ENCODE measurements around the gene SETD9. TPM values are rescaled to one million over a fixed set of nuclear protein-coding genes. Genes with fewer than 3 reads are reported as not detected.
A peak's percentile ranks its signal among the peaks of the same experiment; 100 is the strongest.

Gene SETD9
- polyA plus RNA-seq, 3 donors = 5.8 to 24.8 (median 7.8) TPM

- no peak for DNase-seq
- Mint-ChIP-seq H3K9me3 (no peaks in the 10 kb centered on the region), H3K27me3 (ENCODE audit: low read depth in 3 of 3) (peaks cover 0 to 2% (median 0%) of the 10 kb centered on the region in 3 donors), H3K4me1 (no peaks in the 10 kb centered on the region), H3K4me3 (no peak overlapping the region), H3K27ac (peak overlapping the region in 1 of 7 donors; percentile 1), H3K36me3 (peaks cover 39 to 55% of the 10 kb centered on the region in 2 donors)
- WGBS (ENCODE audit: insufficient coverage) = no CpG with 5 or more reads among the region's 1 CpG
- H3K4me3 ChIP-seq (replicated peaks in 1 of 3; ENCODE audit: low read depth in 2 of 3, low read length in 3 of 3) = no peak overlapping the region
- no peak overlapping the region for H3K4me2 ChIP-seq (replicated peaks; ENCODE audit: extremely low read depth, low read length, poor library complexity, severe bottlenecking)
- no peak overlapping the region for H2AFZ ChIP-seq (ENCODE audit: insufficient read depth, low read depth, low read length, poor library complexity, severe bottlenecking)
- H3K9ac ChIP-seq (ENCODE audit: insufficient read depth, low read length, poor library complexity, severe bottlenecking) = no peak overlapping the region
- intact Hi-C loops (cut with micrococcal nuclease) = no loop called here
- no peaks in the 10 kb centered on the region for H3K79me2 ChIP-seq (ENCODE audit: insufficient read depth, low read length)
- peaks cover 26 to 44% of the 10 kb centered on the region in 2 donors for H3K36me3 ChIP-seq (replicated peaks in 1 of 2; ENCODE audit: control insufficient read depth in 1 of 2, insufficient read depth in 2 of 2, low read length in 2 of 2)
- no peaks in the 10 kb centered on the region for H3K27me3 ChIP-seq (ENCODE audit: control insufficient read depth in 2 of 2, insufficient read depth in 2 of 2, low read length in 2 of 2)
- H3K9me3 ChIP-seq (replicated peaks in 1 of 2; ENCODE audit: control insufficient read depth in 1 of 2, insufficient read depth in 1 of 2, low read length in 2 of 2) = no peaks in the 10 kb centered on the region
- no peak for TF ChIP-seq CTCF (IDR thresholded peaks at IDR 0.05)
- H3K27ac ChIP-seq (ENCODE audit: low read depth in 1 of 2, low read length in 2 of 2) = no peak overlapping the region
- H4K20me1 ChIP-seq (ENCODE audit: insufficient read depth, low read length) = no peaks in the 10 kb centered on the region
- H3K4me1 ChIP-seq (ENCODE audit: control insufficient read depth in 1 of 2, insufficient read depth in 2 of 2, low read length in 2 of 2) = no peaks in the 10 kb centered on the region
Measured at GRCh38 chr5:56919942-56920662, 10.7 kb downstream of the SETD9 start.

GRCh38 chr5:56922922-56923321 lies 13.5 kb downstream of the SETD9 start:
- Mint-ChIP-seq H3K27me3 (ENCODE audit: low read depth in 3 of 3) (peaks cover 0 to 2% (median 0%) of the 10 kb centered on the region in 3 donors), H3K36me3 (peaks cover 56 to 71% of the 10 kb centered on the region in 2 donors), H3K4me1 (no peaks in the 10 kb centered on the region), H3K9me3 (peaks cover 0 to 2% (median 0%) of the 10 kb centered on the region in 7 donors), H3K27ac (no peak overlapping the region), H3K4me3 (no peak overlapping the region)
- intact Hi-C loops (cut with micrococcal nuclease) = no loop called here
- no peaks in the 10 kb centered on the region for H3K27me3 ChIP-seq (ENCODE audit: control insufficient read depth in 2 of 2, insufficient read depth in 2 of 2, low read length in 2 of 2)
- WGBS (ENCODE audit: insufficient coverage) = 100% methylated on average over 3 of the region's 6 CpGs
- peaks cover 48 to 71% of the 10 kb centered on the region in 2 donors for H3K36me3 ChIP-seq (replicated peaks in 1 of 2; ENCODE audit: control insufficient read depth in 1 of 2, insufficient read depth in 2 of 2, low read length in 2 of 2)
- DNase-seq = no peak
- H3K4me2 ChIP-seq (replicated peaks; ENCODE audit: extremely low read depth, low read length, poor library complexity, severe bottlenecking) = no peak overlapping the region
- no peak overlapping the region for H3K27ac ChIP-seq (ENCODE audit: low read depth in 1 of 2, low read length in 2 of 2)
- no peaks in the 10 kb centered on the region for H3K9me3 ChIP-seq (replicated peaks in 1 of 2; ENCODE audit: control insufficient read depth in 1 of 2, insufficient read depth in 1 of 2, low read length in 2 of 2)
- H3K4me3 ChIP-seq (replicated peaks in 1 of 3; ENCODE audit: low read depth in 2 of 3, low read length in 3 of 3) = no peak overlapping the region
- H2AFZ ChIP-seq (ENCODE audit: insufficient read depth, low read depth, low read length, poor library complexity, severe bottlenecking) = no peak overlapping the region
- H3K79me2 ChIP-seq (ENCODE audit: insufficient read depth, low read length) = no peaks in the 10 kb centered on the region
- no peak for TF ChIP-seq CTCF (IDR thresholded peaks at IDR 0.05)
- no peaks in the 10 kb centered on the region for H4K20me1 ChIP-seq (ENCODE audit: insufficient read depth, low read length)
- H3K4me1 ChIP-seq (ENCODE audit: control insufficient read depth in 1 of 2, insufficient read depth in 2 of 2, low read length in 2 of 2) = no peaks in the 10 kb centered on the region
- H3K9ac ChIP-seq (ENCODE audit: insufficient read depth, low read length, poor library complexity, severe bottlenecking) = no peak overlapping the region

Data from CD14-positive monocyte (primary cell).